GM12878 (cell line): ENCODE measurements around the gene PRSS27. TPM values are rescaled to one million over a fixed set of nuclear protein-coding genes. Genes with fewer than 3 reads are reported as not detected.
A peak's percentile ranks its signal among the peaks of the same experiment; 100 is the strongest.

Experiments
- DPF2 ChIP-seq: fragments of 450-650 bp; IDR thresholded peaks from 2 replicates; pipeline ENCODE4 v1.6.1; 2017; ENCODE audit warnings: mild to moderate bottlenecking
- ELK1 ChIP-seq: IDR thresholded peaks from 2 replicates; pipeline ENCODE4 v1.6.1; 2012; ENCODE audit warnings: low read depth, low read length, improper control_type of control experiment
- ESRRA ChIP-seq: IDR thresholded peaks from 2 replicates; pipeline ENCODE4 v1.6.1; 2012; ENCODE audit warnings: mild to moderate bottlenecking, low read length, improper control_type of control experiment
- JUNB ChIP-seq: IDR thresholded peaks from 2 replicates; pipeline ENCODE4 v1.6.1; 2016; ENCODE audit warnings: antibody characterized with exemption, mild to moderate bottlenecking
- JUND ChIP-seq: IDR thresholded peaks from 2 replicates; pipeline ENCODE4 v1.6.1; 2012; ENCODE audit warnings: low read depth, mild to moderate bottlenecking, low read length, improper control_type of control experiment, moderate library complexity
- KAT2A ChIP-seq: conservative IDR thresholded peaks from 2 replicates; pipeline ENCODE4 v1.6.1; 2011; ENCODE audit warnings: low read depth, low read length; ENCODE audit not compliant: control insufficient read depth
- NFXL1 ChIP-seq: fragments of 450-650 bp; IDR thresholded peaks from 2 replicates; pipeline ENCODE4 v1.6.1; 2017; ENCODE audit warnings: antibody characterized with exemption, mild to moderate bottlenecking, borderline replicate concordance
- PKNOX1 ChIP-seq: fragments of 450-650 bp; IDR thresholded peaks from 2 replicates; pipeline ENCODE4 v1.6.1; 2016; ENCODE audit warnings: mild to moderate bottlenecking
- POLR2AphosphoS2 ChIP-seq: IDR thresholded peaks from 2 replicates; pipeline ENCODE4 v1.6.1; 2011; ENCODE audit warnings: low read depth, mild to moderate bottlenecking, low read length, improper control_type of control experiment, moderate library complexity
- RAD51 ChIP-seq: fragments of 450-650 bp; IDR thresholded peaks from 2 replicates; pipeline ENCODE4 v1.6.1; 2016; ENCODE audit warnings: moderate library complexity, mild to moderate bottlenecking, inconsistent platforms
- RB1 ChIP-seq: fragments of 450-650 bp; formaldehyde crosslinking; IDR thresholded peaks from 2 replicates; pipeline ENCODE4 v1.6.1; 2017; ENCODE audit warnings: mild to moderate bottlenecking, borderline replicate concordance
- SRF ChIP-seq, 2 experiments: IDR thresholded peaks; 2 replicates each; pipeline ENCODE4 v1.6.1; 2011; ENCODE audit warnings: low read depth in 2 of 2, low read length in 2 of 2, mild to moderate bottlenecking in 1 of 2, moderate library complexity in 1 of 2
- SUZ12 ChIP-seq: fragments of 200-600 bp; sonication (generic); IDR thresholded peaks from one replicate; pipeline ENCODE4 v1.6.1; 2018; ENCODE audit warnings: antibody characterized with exemption, mild to moderate bottlenecking; ENCODE audit not compliant: unreplicated experiment
- ZNF207 ChIP-seq: fragments of 450-650 bp; IDR thresholded peaks from 2 replicates; pipeline ENCODE4 v1.6.1; 2014; ENCODE audit warnings: antibody characterized with exemption, mild to moderate bottlenecking, borderline replicate concordance
- ZNF217 ChIP-seq: fragments of 450-650 bp; IDR thresholded peaks from 2 replicates; pipeline ENCODE4 v1.6.1; 2017; ENCODE audit warnings: antibody characterized with exemption, mild to moderate bottlenecking
- ZNF24 ChIP-seq: fragments of 450-650 bp; IDR thresholded peaks from 2 replicates; pipeline ENCODE4 v1.6.1; 2017; ENCODE audit warnings: antibody characterized with exemption, mild to moderate bottlenecking
- ZNF274 ChIP-seq: IDR thresholded peaks from one replicate; pipeline ENCODE4 v1.8.0; 2011; ENCODE audit not compliant: insufficient read length, insufficient read depth
- polyA plus RNA-seq, 11 experiments: library from polyadenylated mRNA; depleted of rRNA in 4 of 11; unstranded in 6 of 11; stranded (reverse) in 5 of 11; fragments of >200 nt; fragmentation: Nextera tagmentation in 4 of 11; fragmentation: Illumina TruSeq in 1 of 11; extraction: Ambion mirVana in 4 of 11; extraction: Trizol in 1 of 11; gene quantifications; 1 replicate in 1 of 11; 2 replicates in 10 of 11; pipeline versions ENCODE4 v1.2.1 to v1.2.3, GENCODE V29; 2011 to 2016; ENCODE audit warnings: inconsistent platforms in 2 of 11, missing spikeins in 2 of 11, low read depth in 1 of 11
- total RNA-seq, 4 experiments: library from RNA; depleted of rRNA in 3 of 4; stranded (reverse); fragments of >200 nt in 3 of 4; fragmentation: Illumina TruSeq in 1 of 4; extraction: Trizol in 1 of 4; gene quantifications; 2 replicates each; pipeline versions ENCODE4 v1.2.1 to v1.2.3, GENCODE V29; 2013 to 2021
- TF ChIP-seq, protein P1 (sequence below): IDR thresholded peaks from 2 replicates; pipeline ENCODE4 v1.6.1; 2011; ENCODE audit warnings: borderline replicate concordance, low read depth, mild to moderate bottlenecking, moderate library complexity, mixed read lengths, low read length; ENCODE audit not compliant: insufficient read depth; ENCODE audit errors: extremely low read length
- TF ChIP-seq, protein P2 (sequence below): IDR thresholded peaks from 2 replicates; pipeline ENCODE4 v1.6.1; 2011; ENCODE audit warnings: low read depth, mild to moderate bottlenecking, low read length, moderate library complexity, borderline replicate concordance; ENCODE audit errors: extremely low read depth
- TF ChIP-seq, protein P3 (sequence below): fragments of 450-650 bp; IDR thresholded peaks from 2 replicates; pipeline ENCODE4 v1.6.1; 2017; ENCODE audit warnings: antibody characterized with exemption, mild to moderate bottlenecking, moderate library complexity
- TF ChIP-seq, protein P4 (sequence below): fragments of 450-650 bp; IDR thresholded peaks from 2 replicates; pipeline ENCODE4 v1.6.1; 2016; ENCODE audit warnings: mild to moderate bottlenecking

Gene PRSS27
- total and polyA plus RNA-seq, 10 of the 15 experiments (the other 5 are each of a cell fraction or from before 2014, with no cell fraction given) = 0.18 to 1.8 (median 0.51) TPM; not detected in 2

DNA sequence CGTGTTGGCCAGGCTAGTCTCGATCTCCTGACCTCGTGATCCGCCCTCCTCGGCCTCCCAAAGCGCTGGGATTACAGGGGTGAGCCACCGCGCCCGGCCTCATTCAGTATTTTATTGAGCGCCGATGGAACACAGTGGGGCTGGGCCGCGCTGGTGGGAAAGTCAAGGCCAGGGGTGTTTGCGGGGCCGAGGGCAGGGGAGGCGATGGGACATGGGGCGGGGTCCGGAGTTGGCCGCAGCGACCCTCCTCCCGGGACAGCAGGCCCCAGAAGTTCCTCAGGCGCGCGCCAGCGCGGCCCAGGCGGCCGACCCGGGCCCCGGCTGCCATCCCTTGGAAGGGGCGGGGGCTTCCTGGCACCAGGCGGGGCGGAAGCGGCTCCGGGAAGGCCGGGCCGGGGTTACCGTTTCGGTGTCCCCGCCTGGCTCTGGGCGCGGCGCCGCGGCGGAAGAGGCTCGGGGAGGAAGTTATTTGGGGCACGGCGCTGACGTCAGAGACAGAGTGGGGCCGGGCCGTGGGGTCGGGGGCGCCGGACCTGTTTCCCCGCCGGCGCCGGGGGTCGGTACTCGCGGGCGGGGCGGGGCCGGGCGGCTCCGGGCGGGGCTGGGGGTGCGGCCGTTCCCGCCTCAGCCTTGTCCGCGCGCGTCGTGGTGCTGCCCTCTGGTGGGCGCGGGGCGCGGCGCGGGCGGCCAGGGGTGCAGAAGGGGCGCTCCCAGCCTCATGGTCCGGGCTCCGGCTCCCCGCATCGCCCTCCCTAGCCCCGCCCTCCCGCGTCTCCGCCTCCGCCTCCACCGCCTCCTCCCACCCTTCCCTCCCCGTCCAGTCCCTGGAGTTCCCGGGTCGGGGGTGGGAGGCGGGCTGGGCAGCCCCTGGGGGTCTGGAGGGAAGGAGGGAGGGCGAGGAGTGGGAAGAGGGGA, 952 bp upstream of the PRSS27 start (continued):
- TF ChIP-seq, protein P1, sequence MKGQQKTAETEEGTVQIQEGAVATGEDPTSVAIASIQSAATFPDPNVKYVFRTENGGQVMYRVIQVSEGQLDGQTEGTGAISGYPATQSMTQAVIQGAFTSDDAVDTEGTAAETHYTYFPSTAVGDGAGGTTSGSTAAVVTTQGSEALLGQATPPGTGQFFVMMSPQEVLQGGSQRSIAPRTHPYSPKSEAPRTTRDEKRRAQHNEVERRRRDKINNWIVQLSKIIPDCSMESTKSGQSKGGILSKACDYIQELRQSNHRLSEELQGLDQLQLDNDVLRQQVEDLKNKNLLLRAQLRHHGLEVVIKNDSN = no peak
- TF ChIP-seq POLR2AphosphoS2 = no peak
- no peak for TF ChIP-seq NFXL1
- TF ChIP-seq ZNF274 = no peak
- no peak for TF ChIP-seq ESRRA
- TF ChIP-seq JUNB = no peak
- TF ChIP-seq, protein P2, sequence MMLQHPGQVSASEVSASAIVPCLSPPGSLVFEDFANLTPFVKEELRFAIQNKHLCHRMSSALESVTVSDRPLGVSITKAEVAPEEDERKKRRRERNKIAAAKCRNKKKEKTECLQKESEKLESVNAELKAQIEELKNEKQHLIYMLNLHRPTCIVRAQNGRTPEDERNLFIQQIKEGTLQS = no peak
- TF ChIP-seq PKNOX1 = no peak
- TF ChIP-seq, protein P3, sequence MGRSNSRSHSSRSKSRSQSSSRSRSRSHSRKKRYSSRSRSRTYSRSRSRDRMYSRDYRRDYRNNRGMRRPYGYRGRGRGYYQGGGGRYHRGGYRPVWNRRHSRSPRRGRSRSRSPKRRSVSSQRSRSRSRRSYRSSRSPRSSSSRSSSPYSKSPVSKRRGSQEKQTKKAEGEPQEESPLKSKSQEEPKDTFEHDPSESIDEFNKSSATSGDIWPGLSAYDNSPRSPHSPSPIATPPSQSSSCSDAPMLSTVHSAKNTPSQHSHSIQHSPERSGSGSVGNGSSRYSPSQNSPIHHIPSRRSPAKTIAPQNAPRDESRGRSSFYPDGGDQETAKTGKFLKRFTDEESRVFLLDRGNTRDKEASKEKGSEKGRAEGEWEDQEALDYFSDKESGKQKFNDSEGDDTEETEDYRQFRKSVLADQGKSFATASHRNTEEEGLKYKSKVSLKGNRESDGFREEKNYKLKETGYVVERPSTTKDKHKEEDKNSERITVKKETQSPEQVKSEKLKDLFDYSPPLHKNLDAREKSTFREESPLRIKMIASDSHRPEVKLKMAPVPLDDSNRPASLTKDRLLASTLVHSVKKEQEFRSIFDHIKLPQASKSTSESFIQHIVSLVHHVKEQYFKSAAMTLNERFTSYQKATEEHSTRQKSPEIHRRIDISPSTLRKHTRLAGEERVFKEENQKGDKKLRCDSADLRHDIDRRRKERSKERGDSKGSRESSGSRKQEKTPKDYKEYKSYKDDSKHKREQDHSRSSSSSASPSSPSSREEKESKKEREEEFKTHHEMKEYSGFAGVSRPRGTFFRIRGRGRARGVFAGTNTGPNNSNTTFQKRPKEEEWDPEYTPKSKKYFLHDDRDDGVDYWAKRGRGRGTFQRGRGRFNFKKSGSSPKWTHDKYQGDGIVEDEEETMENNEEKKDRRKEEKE = no peak
- TF ChIP-seq SRF (IDR thresholded peaks at IDR 0.05; ENCODE audit: low read depth in 2 of 2, low read length in 2 of 2) = peak in 1 of 2 experiments; percentile 86; a peak in 2 of 4 replicates
- TF ChIP-seq KAT2A = no peak
- no peak for TF ChIP-seq JUND
- 0 out of 2 replicates have a peak, but pooled peaks have one; percentile 68 for TF ChIP-seq RB1
- TF ChIP-seq ZNF207 = peak; percentile 49; the same call in 1 of the 2 replicates
- TF ChIP-seq DPF2 = peak; percentile 53; the same call in 1 of the 2 replicates
- no peak for TF ChIP-seq ZNF24
- TF ChIP-seq ELK1 = 0 out of 2 replicates have a peak, but pooled peaks have one; percentile 26
- TF ChIP-seq, protein P4, sequence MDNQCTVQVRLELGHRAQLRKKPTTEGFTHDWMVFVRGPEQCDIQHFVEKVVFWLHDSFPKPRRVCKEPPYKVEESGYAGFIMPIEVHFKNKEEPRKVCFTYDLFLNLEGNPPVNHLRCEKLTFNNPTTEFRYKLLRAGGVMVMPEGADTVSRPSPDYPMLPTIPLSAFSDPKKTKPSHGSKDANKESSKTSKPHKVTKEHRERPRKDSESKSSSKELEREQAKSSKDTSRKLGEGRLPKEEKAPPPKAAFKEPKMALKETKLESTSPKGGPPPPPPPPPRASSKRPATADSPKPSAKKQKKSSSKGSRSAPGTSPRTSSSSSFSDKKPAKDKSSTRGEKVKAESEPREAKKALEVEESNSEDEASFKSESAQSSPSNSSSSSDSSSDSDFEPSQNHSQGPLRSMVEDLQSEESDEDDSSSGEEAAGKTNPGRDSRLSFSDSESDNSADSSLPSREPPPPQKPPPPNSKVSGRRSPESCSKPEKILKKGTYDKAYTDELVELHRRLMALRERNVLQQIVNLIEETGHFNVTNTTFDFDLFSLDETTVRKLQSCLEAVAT = no peak
- TF ChIP-seq SUZ12 = no peak
- no peak for TF ChIP-seq RAD51
- no peak for TF ChIP-seq ZNF217
